ENCODE data around the gene FAM117B. TPM values are rescaled to one million over a fixed set of nuclear protein-coding genes. Genes with fewer than 3 reads are reported as not detected.

FAM117B gene
- total RNA-seq, 6 donors from 2014 or later, result 4.6 to 24.1 (median 12.2) TPM

DNA sequence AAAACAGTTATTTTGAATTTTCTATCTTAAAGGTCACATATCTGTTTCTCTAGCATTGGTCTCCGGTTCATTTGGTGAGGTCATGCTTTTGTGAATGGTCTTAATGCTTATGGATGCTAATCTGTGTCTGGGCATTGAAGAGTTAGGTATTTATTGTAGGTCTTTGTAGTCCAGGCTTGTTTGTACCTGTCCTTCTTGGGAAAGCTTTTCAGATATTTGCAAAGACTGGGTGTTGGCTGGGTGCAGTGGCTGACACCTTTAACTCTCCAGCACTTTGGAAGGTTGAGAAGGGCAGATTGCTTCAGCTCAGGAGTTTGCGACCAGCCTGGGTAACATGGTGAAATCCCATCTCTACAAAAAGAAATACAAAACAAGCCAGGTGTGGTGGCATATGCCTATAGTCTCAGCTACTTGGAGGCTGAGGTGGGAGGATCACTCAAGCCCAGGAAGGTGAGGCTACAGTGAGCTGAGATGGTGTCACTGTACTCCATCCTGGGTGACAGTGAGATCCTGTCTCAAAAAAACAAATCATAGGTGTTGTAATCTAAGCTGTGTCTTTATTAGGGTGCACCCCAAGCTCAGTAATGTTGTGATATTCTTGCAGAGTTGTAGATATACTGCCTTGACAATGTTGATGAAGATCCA, 82.3 kb downstream of the FAM117B start:
- WGBS, 2 donors, result 90 to 95% methylated on average over 2 of the region's 2 CpGs
- peaks cover 4 to 28% (median 6%) of the 10 kb centered on the region in 4 donors for H3K9me3 ChIP-seq

DNA sequence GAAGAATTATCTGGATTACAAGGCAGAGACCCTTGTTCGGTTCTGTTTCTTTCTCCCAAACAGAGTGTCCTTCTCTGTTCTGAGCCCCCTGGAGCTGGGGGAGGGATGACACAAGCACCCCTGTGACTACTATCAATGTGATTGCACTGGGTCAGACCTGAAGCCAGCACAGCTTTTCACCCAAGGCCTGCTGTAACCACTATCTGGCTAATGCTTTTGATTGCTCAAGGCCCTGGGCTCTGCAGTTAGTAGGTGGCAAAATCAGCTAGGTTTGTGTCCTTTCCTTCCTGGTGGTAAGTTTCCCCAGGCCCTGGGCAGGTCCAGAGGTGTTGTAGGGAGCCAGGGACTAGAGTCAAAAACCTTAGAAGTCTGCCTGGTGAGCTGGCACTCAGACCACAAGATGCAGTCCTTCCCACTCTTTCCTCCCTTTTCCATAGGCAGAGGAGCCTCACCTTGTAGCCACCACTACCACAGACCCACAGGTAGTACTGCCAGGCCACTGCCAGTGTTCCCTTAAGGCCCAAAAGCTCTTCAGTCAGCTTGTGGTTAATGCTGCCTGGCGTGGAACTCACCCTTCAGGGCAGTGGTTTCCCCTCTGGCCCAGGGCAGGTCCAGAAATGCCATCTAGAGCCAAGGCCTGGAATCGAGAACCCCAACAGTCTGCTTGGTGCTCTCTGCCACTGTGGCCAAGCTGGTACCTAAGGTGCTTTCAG, 83.0 kb downstream of the FAM117B start:
- Histone ChIP-seq H3K4me1 (no peaks in the 10 kb centered on the region), H3K27me3 (no peaks in the 10 kb centered on the region), H3K36me3 (no peaks in the 10 kb centered on the region), H3K27ac (no peak overlapping the region), H3K9me3 (peaks cover 4 to 24% (median 6%) of the 10 kb centered on the region in 4 donors), H3K4me3 (no peak overlapping the region)
- WGBS, 2 donors, result 78 to 100% methylated on average over 2 to 3 of the region's 3 CpGs
- DNase-seq (no peak), ATAC-seq (ENCODE audit: low FRiP score in 2 of 2) (no peak)
- TF ChIP-seq POLR2AphosphoS5 (IDR thresholded peaks at IDR 0.05), result no peak
- no peak for TF ChIP-seq POLR2A (IDR thresholded peaks at IDR 0.05)
- TF ChIP-seq, protein P1, sequence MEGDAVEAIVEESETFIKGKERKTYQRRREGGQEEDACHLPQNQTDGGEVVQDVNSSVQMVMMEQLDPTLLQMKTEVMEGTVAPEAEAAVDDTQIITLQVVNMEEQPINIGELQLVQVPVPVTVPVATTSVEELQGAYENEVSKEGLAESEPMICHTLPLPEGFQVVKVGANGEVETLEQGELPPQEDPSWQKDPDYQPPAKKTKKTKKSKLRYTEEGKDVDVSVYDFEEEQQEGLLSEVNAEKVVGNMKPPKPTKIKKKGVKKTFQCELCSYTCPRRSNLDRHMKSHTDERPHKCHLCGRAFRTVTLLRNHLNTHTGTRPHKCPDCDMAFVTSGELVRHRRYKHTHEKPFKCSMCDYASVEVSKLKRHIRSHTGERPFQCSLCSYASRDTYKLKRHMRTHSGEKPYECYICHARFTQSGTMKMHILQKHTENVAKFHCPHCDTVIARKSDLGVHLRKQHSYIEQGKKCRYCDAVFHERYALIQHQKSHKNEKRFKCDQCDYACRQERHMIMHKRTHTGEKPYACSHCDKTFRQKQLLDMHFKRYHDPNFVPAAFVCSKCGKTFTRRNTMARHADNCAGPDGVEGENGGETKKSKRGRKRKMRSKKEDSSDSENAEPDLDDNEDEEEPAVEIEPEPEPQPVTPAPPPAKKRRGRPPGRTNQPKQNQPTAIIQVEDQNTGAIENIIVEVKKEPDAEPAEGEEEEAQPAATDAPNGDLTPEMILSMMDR (IDR thresholded peaks at IDR 0.05), result no peak
- TF ChIP-seq EP300 (IDR thresholded peaks at IDR 0.05), result no peak

More for the DNA sequence above, 82.3 kb downstream of the FAM117B start:
- no peak for DNase-seq
- no peak for ATAC-seq (ENCODE audit: low FRiP score in 2 of 2)
- Histone ChIP-seq H3K27ac (no peak overlapping the region), H3K4me3 (no peak overlapping the region), H3K36me3 (no peaks in the 10 kb centered on the region), H3K27me3 (no peaks in the 10 kb centered on the region), H3K4me1 (no peaks in the 10 kb centered on the region)
- TF ChIP-seq EP300 (IDR thresholded peaks at IDR 0.05), result no peak

DNA sequence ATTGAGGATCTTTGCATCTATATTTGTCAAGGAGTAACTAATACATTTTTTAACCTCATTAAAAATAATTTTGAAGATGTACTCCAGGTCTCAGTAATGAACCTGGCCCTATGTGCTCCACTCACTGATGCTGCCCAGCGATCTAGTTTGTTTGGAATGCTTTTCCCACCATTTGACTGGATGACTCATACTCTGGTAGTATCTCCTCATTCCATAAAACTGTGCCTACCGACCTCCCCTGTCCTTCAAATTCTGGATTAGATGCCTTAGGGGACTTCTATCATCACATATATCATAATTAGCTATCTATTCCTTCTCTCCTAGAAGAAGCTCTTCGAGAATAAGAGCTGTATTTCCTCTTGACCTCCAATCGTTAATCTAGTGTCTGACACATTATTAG, 83.8 kb downstream of the FAM117B start:
- ATAC-seq (ENCODE audit: low FRiP score in 2 of 2) (no peak), DNase-seq (no peak)
- Histone ChIP-seq H3K27ac (no peak overlapping the region), H3K9me3 (peaks cover under 1 to 24% (median 6%) of the 10 kb centered on the region in 4 donors), H3K4me3 (no peak overlapping the region), H3K27me3 (no peaks in the 10 kb centered on the region), H3K4me1 (no peaks in the 10 kb centered on the region), H3K36me3 (no peaks in the 10 kb centered on the region)
- WGBS, 2 donors, result 74 to 77% methylated on average over 4 of the region's 4 CpGs
- no peak for TF ChIP-seq POLR2A (IDR thresholded peaks at IDR 0.05)
- no peak for TF ChIP-seq EP300 (IDR thresholded peaks at IDR 0.05)
- TF ChIP-seq, protein P1 (IDR thresholded peaks at IDR 0.05), result no peak
- no peak for TF ChIP-seq POLR2AphosphoS5 (IDR thresholded peaks at IDR 0.05)

DNA sequence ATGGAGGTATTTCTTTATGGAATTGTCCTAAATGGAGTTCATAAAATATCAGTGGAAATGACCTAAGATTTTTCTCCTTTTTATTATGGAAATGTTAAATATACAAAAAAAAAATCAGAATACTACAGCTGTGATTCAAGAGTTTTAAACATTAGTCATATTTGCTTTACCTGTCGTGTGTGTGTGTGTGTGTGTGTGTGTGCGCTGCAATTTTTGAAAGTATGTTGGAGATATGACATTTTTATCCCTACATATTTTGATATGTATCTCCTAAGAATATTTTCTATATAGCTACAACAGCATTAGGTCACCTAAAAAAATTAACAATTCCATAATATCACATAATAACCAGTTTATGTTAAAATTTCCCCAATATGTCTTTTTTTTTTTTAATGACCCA, 85.5 kb downstream of the FAM117B start:
- Histone ChIP-seq H3K4me3 (no peak overlapping the region), H3K4me1 (no peaks in the 10 kb centered on the region), H3K9me3 (peaks cover 0 to 21% (median 6%) of the 10 kb centered on the region in 4 donors), H3K27me3 (no peaks in the 10 kb centered on the region), H3K36me3 (no peaks in the 10 kb centered on the region), H3K27ac (no peak overlapping the region)
- 40 to 90% methylated on average over 2 of the region's 2 CpGs for WGBS, 2 donors
- no peak for DNase-seq
- no peak for ATAC-seq (ENCODE audit: low FRiP score in 2 of 2)
- TF ChIP-seq EP300 (IDR thresholded peaks at IDR 0.05), result no peak

DNA sequence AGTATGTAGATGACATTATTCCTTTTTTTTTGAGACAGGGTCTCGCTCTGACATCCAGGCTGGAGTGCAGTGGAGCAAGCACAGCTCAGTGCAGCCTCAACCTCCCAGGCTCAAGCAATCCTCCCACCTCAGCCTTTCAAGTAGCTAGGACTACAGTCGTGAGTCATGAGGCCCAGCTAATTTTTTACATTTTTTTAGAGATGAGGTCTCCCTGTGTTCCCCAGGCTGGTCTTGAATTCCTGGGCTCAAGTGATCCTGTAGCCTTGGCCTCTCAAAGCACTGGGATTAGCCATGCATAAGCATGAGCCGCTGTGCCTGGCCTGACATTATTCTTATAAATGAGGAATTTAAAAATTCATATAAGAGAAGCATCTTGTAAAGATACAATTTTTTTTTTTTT, 86.9 kb downstream of the FAM117B start:
- H3K9me3 ChIP-seq, result peaks cover 0 to 7% (median under 1%) of the 10 kb centered on the region in 4 donors
- WGBS, 2 donors, result 81 to 90% methylated on average over 3 of the region's 3 CpGs
- no peak for ATAC-seq (ENCODE audit: low FRiP score in 2 of 2)
- no peaks in the 10 kb centered on the region for H3K27me3 ChIP-seq
- DNase-seq, result no peak
- no peaks in the 10 kb centered on the region for H3K4me1 ChIP-seq
- TF ChIP-seq, protein P1 (IDR thresholded peaks at IDR 0.05), result no peak
- TF ChIP-seq POLR2AphosphoS5 (IDR thresholded peaks at IDR 0.05) (no peak), POLR2A (IDR thresholded peaks at IDR 0.05) (no peak), EP300 (IDR thresholded peaks at IDR 0.05) (no peak)
- no peak overlapping the region for H3K27ac ChIP-seq
- no peak overlapping the region for H3K4me3 ChIP-seq
- H3K36me3 ChIP-seq, result peaks cover 0 to 3% (median 0%) of the 10 kb centered on the region in 4 donors

Data from upper lobe of left lung (tissue), 6 donors.